ENCODE measurements around the gene HDAC1.

The HDAC1 gene

DNA sequence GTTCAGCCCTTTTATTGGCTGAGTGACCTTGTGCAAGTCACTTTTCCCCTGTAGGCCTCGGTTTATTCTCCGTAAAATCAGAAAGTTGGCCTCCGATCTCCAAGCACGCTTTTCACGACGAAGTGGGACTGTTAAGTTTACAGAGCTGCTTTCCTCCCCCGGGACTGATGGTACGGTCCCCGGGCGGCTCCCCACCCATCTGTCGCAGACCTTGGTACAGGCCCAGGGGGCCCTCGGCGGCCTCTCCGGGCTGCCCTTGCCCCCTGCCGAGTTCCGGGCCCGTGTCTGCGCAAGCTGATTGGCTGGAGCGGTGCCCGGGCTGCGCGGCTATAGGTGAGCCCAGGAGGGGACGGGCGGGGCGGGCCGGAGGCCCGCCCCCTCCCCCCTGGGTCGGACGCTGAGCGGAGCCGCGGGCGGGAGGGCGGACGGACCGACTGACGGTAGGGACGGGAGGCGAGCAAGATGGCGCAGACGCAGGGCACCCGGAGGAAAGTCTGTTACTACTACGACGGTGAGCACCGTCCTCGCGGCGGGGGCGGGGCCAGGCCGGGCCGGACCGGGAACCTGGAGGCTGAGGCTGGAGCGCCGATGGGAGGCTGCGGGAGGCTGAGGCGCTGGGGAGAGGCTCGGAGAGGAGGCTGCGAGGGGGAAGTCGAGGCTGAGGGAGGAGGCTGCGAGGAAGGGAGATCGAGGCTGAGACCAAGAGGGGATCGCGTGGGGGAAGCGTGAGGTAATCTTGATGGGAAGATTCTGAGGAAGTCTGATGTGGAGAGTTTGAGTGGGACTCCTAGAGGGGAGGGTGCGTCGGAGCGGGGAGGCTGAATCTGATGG, at the start of gene HDAC1:
HDAC1 (plus strand) TSS at position 376 of the 831 bp plus-strand sequence; CDS start at position 463, 87 bp downstream.
- Histone ChIP-seq H3K9ac (ENCODE audit: low read depth in 1 of 2, low read length in 2 of 2) (peak within 1 kb of the TSS; percentile 83 to 88), H3K4me1 (ENCODE audit: control insufficient read depth in 2 of 2, insufficient read depth in 2 of 2, low read length in 2 of 2) (peaks cover 24 to 28% of the 10 kb centered on the region in 2 donors), H3K27me3 (ENCODE audit: control insufficient read depth in 2 of 2, insufficient read depth in 2 of 2, low read length in 2 of 2) (no peaks in the 10 kb centered on the region), H3K9me3 (ENCODE audit: control insufficient read depth in 2 of 2, low read length in 2 of 2) (no peaks in the 10 kb centered on the region), H3K36me3 (ENCODE audit: control insufficient read depth in 2 of 2, insufficient read depth in 2 of 2, low read length in 2 of 2) (peaks cover 4 to 6% of the 10 kb centered on the region in 2 donors), H3K4me3 (ENCODE audit: low read length in 2 of 2) (peak within 1 kb of the TSS; percentile 94 to 99), H3K27ac (ENCODE audit: low read depth in 2 of 2, low read length in 2 of 2) (peak within 1 kb of the TSS; percentile 88 to 92)

DNA sequence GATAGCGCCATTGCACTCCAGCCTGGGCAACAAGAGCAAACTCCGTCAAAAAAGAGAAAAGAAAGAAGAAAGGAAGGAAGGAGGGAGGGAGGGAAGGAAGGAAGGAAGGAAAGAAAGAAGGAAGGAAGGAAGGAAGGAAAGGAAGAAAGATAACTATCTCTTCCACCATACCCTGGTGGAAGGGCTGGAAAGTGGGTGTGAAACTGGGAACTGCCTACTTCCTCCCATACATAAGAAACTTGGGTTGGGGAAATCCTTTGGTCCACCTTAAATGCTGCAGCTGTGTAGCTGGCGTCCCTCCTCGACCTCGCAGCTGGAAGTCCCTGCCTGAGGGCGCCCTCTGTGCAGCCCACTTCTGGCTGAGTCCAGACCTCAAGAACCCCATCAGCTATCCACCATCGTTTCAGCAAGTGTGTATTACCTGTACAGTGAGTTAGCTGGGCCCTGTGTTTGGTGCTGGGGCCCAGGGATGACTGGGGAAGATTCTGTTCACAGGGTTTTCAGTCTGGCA, 49.5 kb upstream of the HDAC1 start:
- no peak overlapping the region for H3K9ac ChIP-seq (ENCODE audit: low read depth in 1 of 2, low read length in 2 of 2)
- peaks cover 5 to 17% of the 10 kb centered on the region in 2 donors for H3K4me1 ChIP-seq (ENCODE audit: control insufficient read depth in 2 of 2, insufficient read depth in 2 of 2, low read length in 2 of 2)
- no peaks in the 10 kb centered on the region for H3K36me3 ChIP-seq (ENCODE audit: control insufficient read depth in 2 of 2, insufficient read depth in 2 of 2, low read length in 2 of 2)
- no peak overlapping the region for H3K27ac ChIP-seq (ENCODE audit: low read depth in 2 of 2, low read length in 2 of 2)
- no peaks in the 10 kb centered on the region for H3K27me3 ChIP-seq (ENCODE audit: control insufficient read depth in 2 of 2, insufficient read depth in 2 of 2, low read length in 2 of 2)
- no peak overlapping the region for H3K4me3 ChIP-seq (ENCODE audit: low read length in 2 of 2)
- no peaks in the 10 kb centered on the region for H3K9me3 ChIP-seq (ENCODE audit: control insufficient read depth in 2 of 2, low read length in 2 of 2)

DNA sequence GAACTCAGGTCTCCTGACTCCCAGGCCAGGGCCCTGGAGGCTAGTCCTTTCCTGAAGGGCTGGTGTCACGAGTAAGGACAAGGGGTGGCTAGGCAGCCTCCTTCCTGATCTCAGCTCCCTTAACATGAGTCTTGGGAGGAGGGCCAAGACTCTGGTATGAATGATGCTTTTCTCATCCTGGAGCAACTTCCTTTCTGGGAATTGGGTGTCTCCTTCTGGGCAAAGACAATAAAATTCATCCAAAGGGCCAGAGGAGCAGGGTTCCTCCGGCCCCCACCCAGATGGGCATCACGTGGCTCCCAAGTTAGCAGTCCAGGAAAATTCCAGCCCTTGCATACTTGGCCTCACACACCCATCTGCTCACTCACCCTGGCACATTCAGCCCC, 45.0 kb upstream of the HDAC1 start, which contains the start of gene FAM167B:
FAM167B (plus strand) TSS at position 335 of the 386 bp plus-strand sequence. CDS start 200 bp downstream, outside the sequence.
- H3K27ac ChIP-seq (ENCODE audit: low read depth in 2 of 2, low read length in 2 of 2) = peak within 1 kb of the TSS; percentile 14 to 67
- H3K9ac ChIP-seq (ENCODE audit: low read depth in 1 of 2, low read length in 2 of 2) = no peak within 1 kb of the TSS
- H3K36me3 ChIP-seq (ENCODE audit: control insufficient read depth in 2 of 2, insufficient read depth in 2 of 2, low read length in 2 of 2) = no peaks in the 10 kb centered on the region
- no peaks in the 10 kb centered on the region for H3K9me3 ChIP-seq (ENCODE audit: control insufficient read depth in 2 of 2, low read length in 2 of 2)
- H3K4me3 ChIP-seq (ENCODE audit: low read length in 2 of 2) = no peak within 1 kb of the TSS
- H3K27me3 ChIP-seq (ENCODE audit: control insufficient read depth in 2 of 2, insufficient read depth in 2 of 2, low read length in 2 of 2) = no peaks in the 10 kb centered on the region
- H3K4me1 ChIP-seq (ENCODE audit: control insufficient read depth in 2 of 2, insufficient read depth in 2 of 2, low read length in 2 of 2) = peaks cover 12 to 25% of the 10 kb centered on the region in 2 donors

DNA sequence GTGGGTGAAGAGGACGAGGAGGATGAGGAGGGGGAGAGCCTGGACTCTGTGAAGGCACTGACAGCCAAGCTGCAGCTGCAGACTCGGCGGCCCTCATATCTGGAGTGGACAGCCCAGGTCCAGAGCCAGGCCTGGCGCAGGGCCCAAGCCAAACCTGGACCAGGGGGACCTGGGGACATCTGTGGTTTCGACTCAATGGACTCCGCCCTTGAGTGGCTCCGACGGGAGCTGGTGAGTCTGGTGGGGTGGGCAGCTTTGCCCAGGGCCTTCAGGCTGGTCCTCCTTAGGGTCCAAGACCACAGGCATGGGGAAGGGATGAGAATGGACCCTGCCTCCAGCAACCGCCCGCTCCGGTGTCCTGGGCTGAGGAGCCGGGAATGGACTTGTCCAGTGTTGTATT, 44.4 kb upstream of the HDAC1 start:
- peaks cover 12 to 25% of the 10 kb centered on the region in 2 donors for H3K4me1 ChIP-seq (ENCODE audit: control insufficient read depth in 2 of 2, insufficient read depth in 2 of 2, low read length in 2 of 2)
- peak overlapping the region; percentile 14 to 67 for H3K27ac ChIP-seq (ENCODE audit: low read depth in 2 of 2, low read length in 2 of 2)
- H3K9ac ChIP-seq (ENCODE audit: low read depth in 1 of 2, low read length in 2 of 2) = no peak overlapping the region

DNA sequence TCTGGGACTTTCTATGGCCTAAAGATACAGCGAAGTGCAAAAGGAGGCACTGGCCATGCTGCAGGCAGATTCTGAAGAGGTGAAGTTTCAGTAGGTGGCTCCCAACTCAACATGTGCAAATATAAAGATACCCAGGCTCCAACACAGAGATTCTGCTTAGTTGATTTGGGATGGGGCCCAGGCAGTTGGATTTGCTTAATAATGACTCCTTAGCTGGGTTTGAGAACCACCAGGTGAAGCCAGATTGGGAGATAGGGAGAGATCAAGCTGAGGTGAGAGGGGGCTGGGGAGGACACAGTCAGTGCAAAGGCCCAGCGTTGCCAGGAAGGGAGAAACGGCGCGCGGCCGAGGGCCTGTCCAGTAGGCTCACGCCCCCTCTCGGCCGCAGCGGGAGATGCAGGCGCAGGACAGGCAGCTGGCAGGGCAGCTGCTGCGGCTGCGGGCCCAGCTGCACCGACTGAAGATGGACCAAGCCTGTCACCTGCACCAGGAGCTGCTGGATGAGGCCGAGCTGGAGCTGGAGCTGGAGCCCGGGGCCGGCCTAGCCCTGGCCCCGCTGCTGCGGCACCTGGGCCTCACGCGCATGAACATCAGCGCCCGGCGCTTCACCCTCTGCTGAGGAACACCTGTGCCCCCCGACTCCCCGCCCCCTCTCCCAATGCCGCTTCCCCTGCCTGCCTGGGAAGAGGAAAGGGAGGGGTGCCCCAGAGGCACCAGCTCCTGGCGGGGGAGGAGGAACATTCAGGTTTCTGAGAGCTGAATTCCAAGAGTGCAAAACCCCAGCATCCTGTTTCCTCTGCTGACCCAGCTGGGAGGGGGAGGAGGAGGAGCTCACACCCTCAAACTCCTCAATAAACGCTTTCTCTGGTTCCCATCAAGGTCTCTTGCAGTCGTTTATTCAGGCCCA, 43.6 kb upstream of the HDAC1 start:
- no peaks in the 10 kb centered on the region for H3K36me3 ChIP-seq (ENCODE audit: control insufficient read depth in 2 of 2, insufficient read depth in 2 of 2, low read length in 2 of 2)
- peak overlapping the region in 1 of 2 donors; percentile 67 for H3K27ac ChIP-seq (ENCODE audit: low read depth in 2 of 2, low read length in 2 of 2)
- H3K4me3 ChIP-seq (ENCODE audit: low read length in 2 of 2) = no peak overlapping the region
- no peak overlapping the region for H3K9ac ChIP-seq (ENCODE audit: low read depth in 1 of 2, low read length in 2 of 2)
- H3K27me3 ChIP-seq (ENCODE audit: control insufficient read depth in 2 of 2, insufficient read depth in 2 of 2, low read length in 2 of 2) = no peaks in the 10 kb centered on the region
- H3K9me3 ChIP-seq (ENCODE audit: control insufficient read depth in 2 of 2, low read length in 2 of 2) = no peaks in the 10 kb centered on the region
- peaks cover 12 to 25% of the 10 kb centered on the region in 2 donors for H3K4me1 ChIP-seq (ENCODE audit: control insufficient read depth in 2 of 2, insufficient read depth in 2 of 2, low read length in 2 of 2)

More for the DNA sequence above, 44.4 kb upstream of the HDAC1 start:
- Histone ChIP-seq H3K27me3 (ENCODE audit: control insufficient read depth in 2 of 2, insufficient read depth in 2 of 2, low read length in 2 of 2) (no peaks in the 10 kb centered on the region), H3K4me3 (ENCODE audit: low read length in 2 of 2) (no peak overlapping the region), H3K9me3 (ENCODE audit: control insufficient read depth in 2 of 2, low read length in 2 of 2) (no peaks in the 10 kb centered on the region), H3K36me3 (ENCODE audit: control insufficient read depth in 2 of 2, insufficient read depth in 2 of 2, low read length in 2 of 2) (no peaks in the 10 kb centered on the region)

DNA sequence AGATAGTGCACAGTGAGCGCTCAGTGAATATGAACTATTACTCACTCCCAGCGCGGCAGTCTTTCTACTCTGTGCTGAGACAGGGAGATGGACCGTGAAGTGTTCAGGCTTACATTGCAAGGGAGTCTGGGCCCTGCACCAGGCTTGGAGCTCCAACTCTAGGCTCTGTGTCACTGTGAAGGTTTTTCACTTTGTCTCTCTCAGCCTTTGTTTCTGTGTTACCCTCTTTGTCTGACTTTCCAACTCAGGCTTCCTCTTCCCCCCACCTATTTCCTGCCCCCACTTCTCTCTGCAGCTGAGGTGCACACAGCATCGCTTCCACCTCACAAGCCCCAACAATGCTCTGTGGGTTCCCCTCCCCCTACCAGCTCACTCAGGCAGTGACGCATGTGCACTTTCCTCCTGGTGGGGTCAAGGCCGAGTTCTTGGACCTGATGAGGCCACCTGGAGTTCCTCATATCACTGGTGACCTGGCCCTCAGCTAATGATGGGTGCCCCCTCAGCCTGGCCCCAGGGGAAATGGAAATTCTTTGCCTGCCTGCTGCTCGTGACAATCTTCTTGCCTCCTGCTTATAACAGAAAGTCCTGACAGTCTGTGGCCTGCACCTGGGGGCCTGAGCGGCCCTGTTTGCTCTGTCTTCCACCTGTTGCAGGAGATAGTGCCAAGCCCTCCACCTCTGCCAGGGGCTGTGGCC, 41.9 kb upstream of the HDAC1 start:
- H3K9ac ChIP-seq (ENCODE audit: low read depth in 1 of 2, low read length in 2 of 2) = peak overlapping the region in 1 of 2 donors; percentile 47
- H3K27ac ChIP-seq (ENCODE audit: low read depth in 2 of 2, low read length in 2 of 2) = peak overlapping the region; percentile 58 to 85
- H3K4me3 ChIP-seq (ENCODE audit: low read length in 2 of 2) = peak overlapping the region; percentile 1 to 46
- H3K4me1 ChIP-seq (ENCODE audit: control insufficient read depth in 2 of 2, insufficient read depth in 2 of 2, low read length in 2 of 2) = peaks cover 12 to 28% of the 10 kb centered on the region in 2 donors
- no peaks in the 10 kb centered on the region for H3K9me3 ChIP-seq (ENCODE audit: control insufficient read depth in 2 of 2, low read length in 2 of 2)
- H3K36me3 ChIP-seq (ENCODE audit: control insufficient read depth in 2 of 2, insufficient read depth in 2 of 2, low read length in 2 of 2) = no peaks in the 10 kb centered on the region
- no peaks in the 10 kb centered on the region for H3K27me3 ChIP-seq (ENCODE audit: control insufficient read depth in 2 of 2, insufficient read depth in 2 of 2, low read length in 2 of 2)

DNA sequence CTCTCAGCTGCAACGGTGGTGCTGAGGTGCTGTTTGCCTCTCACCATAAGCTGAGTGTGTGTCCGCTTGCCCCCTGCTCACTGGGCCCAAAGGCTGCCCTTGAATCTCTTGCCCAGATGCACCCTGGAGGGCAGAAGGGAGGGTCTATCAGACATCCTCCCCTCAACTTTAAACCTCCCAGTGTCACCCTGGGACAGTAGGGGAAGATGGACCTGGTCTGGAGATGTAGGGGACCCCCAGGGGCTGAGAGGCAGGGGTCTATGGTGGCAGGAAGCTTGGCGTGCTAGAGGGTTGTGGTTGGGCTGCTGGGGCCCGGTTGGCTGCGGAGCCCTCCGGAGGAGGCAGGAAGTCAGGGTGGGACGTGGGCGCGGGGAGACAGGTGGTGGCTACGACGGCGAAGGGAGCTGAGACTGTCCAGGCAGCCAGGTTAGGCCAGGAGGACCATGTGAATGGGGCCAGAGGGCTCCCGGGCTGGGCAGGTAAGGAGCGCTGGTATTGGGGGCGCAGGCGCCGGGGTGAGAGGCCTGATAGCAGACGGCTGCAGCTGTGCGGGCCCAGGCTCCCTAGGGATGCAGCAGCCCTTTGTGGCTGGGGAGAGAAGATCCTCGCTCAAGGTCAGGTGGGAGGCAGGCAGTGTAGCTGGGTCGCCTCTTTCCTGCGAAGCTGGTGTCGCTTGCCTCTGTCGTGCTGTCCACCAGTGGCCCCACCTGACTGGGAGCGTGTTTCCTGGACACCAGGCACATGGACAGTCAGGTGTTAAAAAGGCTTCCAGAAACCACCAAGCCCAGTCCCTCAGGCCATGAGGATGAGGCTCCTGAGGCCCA, 40.8 kb upstream of the HDAC1 start, which contains the start of gene LCK:
LCK (plus strand) TSS at position 373 of the 824 bp plus-strand sequence. CDS start 23,065 bp downstream, outside the sequence.
- Histone ChIP-seq H3K4me1 (ENCODE audit: control insufficient read depth in 2 of 2, insufficient read depth in 2 of 2, low read length in 2 of 2) (peaks cover 12 to 28% of the 10 kb centered on the region in 2 donors), H3K9me3 (ENCODE audit: control insufficient read depth in 2 of 2, low read length in 2 of 2) (no peaks in the 10 kb centered on the region), H3K9ac (ENCODE audit: low read depth in 1 of 2, low read length in 2 of 2) (peak within 1 kb of the TSS in 1 of 2 donors; percentile 68), H3K27me3 (ENCODE audit: control insufficient read depth in 2 of 2, insufficient read depth in 2 of 2, low read length in 2 of 2) (no peaks in the 10 kb centered on the region), H3K4me3 (ENCODE audit: low read length in 2 of 2) (peak within 1 kb of the TSS; percentile 12 to 69), H3K27ac (ENCODE audit: low read depth in 2 of 2, low read length in 2 of 2) (peak within 1 kb of the TSS; percentile 58 to 85), H3K36me3 (ENCODE audit: control insufficient read depth in 2 of 2, insufficient read depth in 2 of 2, low read length in 2 of 2) (no peaks in the 10 kb centered on the region)

DNA sequence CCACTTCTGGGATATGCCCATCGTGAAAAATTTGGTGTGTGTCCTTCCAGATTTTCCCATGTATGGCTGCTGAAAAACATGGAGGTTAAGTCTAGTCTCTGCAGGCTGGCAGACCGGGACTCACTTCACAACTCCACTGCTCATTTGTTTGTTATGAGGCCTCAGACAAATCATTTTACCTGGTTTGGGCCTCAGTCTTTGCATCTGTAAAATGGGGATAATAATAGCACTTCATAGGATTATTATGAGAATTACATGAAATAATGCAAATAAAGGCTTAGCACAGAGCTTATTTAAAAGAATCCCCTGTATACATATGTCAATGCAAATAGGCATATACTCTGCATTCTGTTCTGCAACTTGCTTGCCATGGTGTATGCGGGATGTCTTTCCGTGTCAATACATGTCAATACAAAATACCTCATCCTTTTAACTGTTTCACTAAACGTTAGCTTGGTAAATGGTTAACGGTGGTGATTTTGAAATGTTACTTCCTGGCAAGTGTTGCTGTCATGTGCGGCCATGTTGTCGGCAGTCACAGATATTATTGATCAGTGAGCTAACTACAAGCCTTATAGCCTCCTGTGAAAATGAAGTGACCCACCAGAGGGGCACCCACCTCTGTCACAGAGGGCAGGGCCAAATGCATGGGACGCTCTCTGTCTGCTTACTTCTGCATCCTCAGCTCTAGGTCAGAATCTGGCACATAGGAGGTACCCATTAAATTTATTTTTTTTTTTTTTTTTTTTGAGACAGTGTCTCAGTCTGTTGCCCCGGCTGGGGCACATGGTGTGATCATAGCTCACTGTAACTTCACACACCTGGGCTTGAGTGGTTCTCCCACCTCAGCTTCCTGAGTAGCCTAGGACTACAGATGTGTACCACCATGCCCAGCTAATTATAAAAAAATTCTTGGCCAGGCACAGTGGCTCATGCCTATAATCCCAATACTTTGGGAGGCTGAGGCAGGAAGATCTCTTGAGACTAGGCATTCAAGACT, 36.5 kb upstream of the HDAC1 start:
- no peak overlapping the region for H3K4me3 ChIP-seq (ENCODE audit: low read length in 2 of 2)
- no peak overlapping the region for H3K27ac ChIP-seq (ENCODE audit: low read depth in 2 of 2, low read length in 2 of 2)
- no peak overlapping the region for H3K9ac ChIP-seq (ENCODE audit: low read depth in 1 of 2, low read length in 2 of 2)
- no peaks in the 10 kb centered on the region for H3K36me3 ChIP-seq (ENCODE audit: control insufficient read depth in 2 of 2, insufficient read depth in 2 of 2, low read length in 2 of 2)
- H3K9me3 ChIP-seq (ENCODE audit: control insufficient read depth in 2 of 2, low read length in 2 of 2) = no peaks in the 10 kb centered on the region
- peaks cover 0 to 11% of the 10 kb centered on the region in 2 donors for H3K4me1 ChIP-seq (ENCODE audit: control insufficient read depth in 2 of 2, insufficient read depth in 2 of 2, low read length in 2 of 2)
- no peaks in the 10 kb centered on the region for H3K27me3 ChIP-seq (ENCODE audit: control insufficient read depth in 2 of 2, insufficient read depth in 2 of 2, low read length in 2 of 2)
